ENCODE data around the gene ADD3.
A peak's percentile ranks its signal among the peaks of the same experiment; 100 is the strongest.

Gene ADD3, protein sequence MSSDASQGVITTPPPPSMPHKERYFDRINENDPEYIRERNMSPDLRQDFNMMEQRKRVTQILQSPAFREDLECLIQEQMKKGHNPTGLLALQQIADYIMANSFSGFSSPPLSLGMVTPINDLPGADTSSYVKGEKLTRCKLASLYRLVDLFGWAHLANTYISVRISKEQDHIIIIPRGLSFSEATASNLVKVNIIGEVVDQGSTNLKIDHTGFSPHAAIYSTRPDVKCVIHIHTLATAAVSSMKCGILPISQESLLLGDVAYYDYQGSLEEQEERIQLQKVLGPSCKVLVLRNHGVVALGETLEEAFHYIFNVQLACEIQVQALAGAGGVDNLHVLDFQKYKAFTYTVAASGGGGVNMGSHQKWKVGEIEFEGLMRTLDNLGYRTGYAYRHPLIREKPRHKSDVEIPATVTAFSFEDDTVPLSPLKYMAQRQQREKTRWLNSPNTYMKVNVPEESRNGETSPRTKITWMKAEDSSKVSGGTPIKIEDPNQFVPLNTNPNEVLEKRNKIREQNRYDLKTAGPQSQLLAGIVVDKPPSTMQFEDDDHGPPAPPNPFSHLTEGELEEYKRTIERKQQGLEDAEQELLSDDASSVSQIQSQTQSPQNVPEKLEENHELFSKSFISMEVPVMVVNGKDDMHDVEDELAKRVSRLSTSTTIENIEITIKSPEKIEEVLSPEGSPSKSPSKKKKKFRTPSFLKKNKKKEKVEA

DNA sequence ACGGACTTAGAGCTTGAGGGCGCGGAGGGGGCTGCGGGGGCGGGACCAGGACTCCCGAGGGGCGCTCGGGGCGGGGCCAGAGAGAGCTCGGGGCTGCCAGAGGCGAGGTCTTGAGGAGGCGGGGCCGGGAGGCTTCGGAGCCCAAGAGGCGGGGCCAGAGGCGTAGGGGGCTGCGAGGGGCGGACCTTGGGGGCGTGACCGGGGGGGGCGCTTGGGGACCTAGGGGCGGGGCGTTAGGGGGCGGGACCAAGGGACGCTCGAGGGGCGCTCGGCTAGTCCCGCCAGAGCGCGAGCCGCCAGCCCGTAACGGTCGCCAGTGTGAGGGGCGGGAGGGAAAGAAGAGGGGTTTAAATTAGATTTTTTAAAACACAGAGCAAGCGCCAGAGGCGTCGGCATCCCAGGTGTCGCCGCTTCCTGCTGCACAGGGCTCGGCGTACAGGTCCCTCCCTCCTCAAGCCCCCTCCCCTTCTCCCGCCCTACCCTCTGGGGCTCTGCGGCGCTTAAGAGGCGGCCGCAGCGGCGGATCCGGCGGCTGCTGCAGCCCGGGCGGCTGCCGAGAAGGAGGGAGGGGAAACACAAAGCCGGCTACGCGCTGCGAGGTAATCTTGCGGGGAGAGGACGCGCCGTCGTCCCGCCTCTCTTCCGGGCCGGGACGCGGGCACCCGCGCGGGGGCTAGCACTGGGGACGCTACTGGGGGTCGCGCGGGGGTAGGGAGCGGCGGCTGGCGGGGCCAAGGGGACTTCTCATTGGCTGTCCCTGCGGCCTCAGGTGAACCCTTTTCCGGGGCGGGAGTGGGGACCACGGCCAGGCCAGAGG, at the start of gene ADD3:
ADD3 (plus strand) TSS at position 284 of the 817 bp plus-strand sequence. CDS start 92,670 bp downstream, outside the sequence.
- DNase-seq, result peak; percentile 12

DNA sequence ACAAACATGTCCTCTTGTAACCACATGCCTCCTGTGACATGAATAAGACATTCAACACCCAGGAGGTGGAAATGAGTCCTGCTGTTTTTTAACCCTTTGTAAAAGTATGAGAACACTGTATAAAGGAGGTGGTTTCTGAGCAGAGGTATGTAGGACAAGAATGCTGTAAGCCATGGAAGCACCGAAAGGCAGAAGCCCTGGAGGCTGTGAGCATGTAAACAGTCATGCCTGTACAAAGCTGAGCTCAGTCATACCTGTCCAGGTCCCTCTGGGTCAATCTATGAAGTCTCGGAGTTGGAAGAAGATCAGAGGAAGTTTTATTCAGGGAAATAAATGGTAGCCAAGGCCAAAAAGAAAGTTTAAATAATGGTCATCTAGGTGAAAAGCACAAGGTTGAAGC, 49.7 kb upstream of the ADD3 start:
- DNase-seq, result no peak

DNA sequence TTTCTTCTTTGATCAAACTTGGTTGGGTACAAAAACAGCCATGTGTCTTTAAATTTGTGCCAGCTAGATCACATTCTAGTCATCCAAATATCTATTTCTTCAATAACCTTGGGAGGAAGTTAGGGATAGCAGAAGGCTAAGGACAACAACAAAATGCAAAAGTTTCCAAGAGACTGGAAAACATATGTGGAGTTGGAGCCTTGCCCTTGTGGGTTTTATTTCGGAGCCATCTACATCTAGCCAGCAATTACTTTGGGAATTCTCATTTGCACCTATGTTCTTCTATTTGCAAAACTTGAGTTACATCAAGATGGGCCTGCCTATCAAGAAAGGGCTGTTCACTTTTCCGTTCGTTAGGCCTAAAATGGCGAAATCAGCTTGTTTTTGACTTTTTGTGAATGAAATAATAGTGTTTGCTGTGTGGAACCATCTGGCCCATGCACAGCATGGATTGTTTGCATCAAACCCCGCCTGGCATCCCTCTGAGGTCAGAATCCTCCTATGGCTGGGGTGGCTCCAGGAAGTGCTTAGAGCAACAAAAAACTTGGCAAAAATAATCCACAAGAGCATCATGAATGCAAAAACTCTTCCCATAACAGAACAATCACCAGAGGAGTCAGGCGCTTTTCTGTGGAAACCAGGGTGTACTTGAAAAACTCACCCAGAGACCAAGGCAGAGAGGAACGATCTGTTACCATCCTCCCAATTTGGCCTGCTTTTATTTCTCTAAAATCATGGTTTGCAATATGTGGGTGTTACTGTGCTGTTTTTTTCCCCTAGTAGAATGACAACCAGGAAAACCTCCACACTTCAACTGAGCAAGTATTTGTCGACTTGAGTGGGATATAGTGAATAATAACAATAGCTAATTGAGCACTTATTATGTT, 48.3 kb upstream of the ADD3 start:
- DNase-seq, result no peak

DNA sequence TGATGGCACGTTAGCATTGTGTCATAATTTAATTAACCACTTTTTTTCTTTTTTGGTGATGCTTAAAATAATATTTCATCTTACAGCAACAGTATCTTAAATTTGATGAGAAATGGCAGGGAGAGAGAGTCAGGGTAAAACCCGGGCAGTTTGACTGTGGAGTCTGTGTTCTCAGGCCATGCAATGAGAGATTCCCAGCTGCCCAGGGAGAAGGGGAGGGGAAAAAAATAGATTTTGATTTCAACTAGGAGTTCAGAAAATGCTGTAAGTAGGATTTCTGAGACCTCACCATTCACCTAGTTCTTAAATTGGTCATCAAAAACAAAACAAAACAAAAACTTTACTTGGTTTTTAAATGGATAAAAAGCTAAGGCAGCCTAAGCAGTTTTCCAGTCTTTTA, 47.1 kb upstream of the ADD3 start:
- no peak for DNase-seq

DNA sequence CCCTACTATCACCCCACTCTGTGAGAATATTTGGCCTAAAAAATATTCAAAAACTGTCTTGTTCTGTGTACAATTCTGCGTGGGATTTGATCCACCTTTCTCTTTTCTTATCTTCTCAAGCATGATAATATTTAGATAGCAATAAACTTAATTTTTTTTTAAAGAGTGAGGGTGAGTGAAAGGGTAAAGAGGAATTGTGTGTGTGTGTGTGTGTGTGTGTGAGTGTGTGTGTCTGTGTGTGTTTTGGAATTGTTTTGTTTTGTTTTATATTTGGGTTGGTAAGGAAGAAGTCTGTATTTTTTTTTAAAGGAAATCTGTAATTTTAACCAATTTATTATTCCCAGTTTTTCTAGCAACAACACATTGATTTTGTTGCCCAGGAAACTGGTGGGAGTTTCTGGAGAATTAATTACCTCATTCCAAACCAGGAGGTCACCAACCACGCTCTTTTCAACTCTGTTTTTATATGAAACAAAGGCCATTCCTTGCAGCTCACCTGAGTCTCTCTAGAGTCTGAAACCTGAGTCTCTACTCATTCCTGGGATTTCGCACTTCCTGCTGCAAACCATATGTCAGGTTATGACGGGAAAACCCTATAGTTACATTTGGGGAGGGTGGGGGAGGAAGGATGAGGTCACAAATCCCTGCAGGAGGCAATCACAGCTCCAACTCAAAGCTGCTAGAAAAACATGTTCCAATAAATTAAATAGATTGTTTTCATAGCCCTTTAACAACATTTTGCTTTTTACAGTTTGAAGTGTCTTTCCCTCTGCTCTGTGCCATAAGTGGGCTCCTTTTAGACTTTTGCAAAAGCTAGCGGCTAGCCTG, 46.4 kb upstream of the ADD3 start:
- DNase-seq, result no peak

DNA sequence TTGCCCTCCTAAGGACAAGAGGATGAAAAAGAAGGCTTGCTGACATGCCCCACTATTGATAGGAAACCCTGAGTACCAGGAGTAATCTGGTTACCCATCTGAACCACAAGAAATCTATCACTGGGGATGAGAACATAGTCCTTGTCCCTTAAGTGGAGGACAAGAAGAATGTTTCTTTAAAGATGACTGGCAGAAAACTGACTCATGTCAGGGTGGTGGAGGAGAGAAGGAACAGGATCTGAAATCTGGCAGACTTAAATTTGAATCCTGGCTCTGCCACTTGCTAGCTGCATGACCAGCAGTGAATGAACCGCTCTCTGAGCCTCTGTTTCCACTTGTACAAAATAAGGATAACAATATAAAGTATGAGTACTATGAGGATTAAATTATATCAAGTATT, 45.5 kb upstream of the ADD3 start:
- DNase-seq, result no peak

DNA sequence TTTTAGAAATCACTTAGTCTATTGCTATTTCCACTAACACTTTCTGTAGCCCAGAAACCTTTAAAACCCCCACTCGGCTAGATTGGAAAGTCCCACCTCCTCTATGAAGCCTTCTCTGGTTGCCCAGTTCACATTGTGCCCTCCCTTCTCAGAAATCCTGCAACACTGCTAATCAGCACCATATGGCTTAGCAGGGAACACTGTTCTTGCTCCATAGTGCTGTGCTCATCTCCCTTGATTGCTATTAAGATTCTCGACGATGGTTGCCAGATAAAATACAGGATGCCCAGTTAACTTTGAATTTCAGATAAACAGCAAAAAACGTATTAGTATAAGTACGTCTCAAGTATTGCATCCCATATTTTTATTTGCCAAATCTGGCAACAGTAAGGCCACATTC, 44.3 kb upstream of the ADD3 start:
- no peak for DNase-seq

DNA sequence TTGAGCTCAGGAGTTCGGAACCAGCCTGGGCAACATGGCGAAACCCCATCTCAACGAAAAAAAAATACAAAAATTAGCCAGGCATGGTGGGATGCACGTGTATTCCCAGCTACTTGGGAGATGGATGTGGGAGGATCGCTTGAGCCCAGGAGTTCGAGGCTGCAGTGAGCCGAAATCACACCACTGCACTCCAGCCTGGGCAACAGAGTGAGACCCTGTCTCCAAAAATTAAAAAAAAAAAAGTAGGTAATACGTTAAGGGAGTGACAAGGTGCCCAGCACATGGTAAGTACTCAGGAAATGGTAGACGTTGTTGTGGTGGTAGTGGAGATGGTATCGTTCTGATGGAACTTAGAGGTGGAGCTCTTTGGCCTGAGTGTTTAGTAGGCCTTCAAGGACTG, 43.5 kb upstream of the ADD3 start:
- no peak for DNase-seq

DNA sequence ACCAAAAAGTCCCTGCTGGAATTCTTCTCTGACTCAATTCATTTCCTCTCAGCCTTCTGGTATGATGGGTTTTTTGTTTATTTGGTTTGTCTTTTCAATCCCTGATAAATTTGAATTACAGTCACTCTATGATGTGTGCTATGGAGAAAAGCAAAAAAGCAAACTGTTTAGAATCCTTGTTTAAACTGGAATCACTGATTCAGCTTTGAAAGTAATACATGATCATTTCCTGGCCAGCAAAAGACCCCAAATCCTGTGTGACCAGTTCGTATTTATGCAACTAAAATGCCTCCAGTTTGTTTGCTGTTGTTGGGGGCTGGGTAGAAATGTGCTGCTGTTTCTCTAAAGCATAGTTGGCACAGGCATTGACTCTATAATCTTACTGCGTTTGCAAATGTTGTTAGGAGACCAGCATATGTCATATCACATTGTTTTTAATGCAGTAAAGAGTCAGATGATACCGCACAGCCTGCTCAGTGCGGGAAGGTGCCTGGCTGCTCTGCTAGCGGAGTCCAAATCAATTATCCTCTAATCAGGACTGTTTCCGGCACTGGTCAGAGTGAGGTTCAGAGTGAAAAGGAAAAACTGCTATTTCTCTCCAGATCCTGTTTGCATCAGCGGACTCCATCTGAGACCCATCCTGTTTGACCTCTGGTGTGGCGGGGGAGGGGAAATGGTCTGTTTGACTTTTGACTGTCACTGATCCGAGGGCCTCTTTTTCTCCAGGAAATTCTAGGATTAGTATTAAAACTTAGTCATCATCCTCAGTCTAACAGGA, 40.6 kb upstream of the ADD3 start:
- no peak for DNase-seq

DNA sequence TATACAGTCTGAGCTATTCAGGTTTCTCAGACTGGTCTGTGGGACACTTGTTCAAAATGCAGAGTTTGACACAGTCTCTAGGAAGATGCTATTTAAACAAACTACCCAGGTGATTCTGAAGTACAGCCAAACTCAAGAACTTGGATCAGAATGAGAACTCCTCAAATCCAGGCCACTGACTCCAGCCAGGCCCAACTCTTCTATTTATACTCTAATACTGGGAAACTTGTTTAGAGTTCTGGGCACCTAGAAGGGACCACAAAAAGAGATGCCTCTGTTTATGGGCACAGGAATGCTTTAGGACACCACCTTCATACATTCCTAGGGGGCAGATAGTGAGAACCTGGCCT, 40.1 kb upstream of the ADD3 start:
- DNase-seq, result no peak

DNA sequence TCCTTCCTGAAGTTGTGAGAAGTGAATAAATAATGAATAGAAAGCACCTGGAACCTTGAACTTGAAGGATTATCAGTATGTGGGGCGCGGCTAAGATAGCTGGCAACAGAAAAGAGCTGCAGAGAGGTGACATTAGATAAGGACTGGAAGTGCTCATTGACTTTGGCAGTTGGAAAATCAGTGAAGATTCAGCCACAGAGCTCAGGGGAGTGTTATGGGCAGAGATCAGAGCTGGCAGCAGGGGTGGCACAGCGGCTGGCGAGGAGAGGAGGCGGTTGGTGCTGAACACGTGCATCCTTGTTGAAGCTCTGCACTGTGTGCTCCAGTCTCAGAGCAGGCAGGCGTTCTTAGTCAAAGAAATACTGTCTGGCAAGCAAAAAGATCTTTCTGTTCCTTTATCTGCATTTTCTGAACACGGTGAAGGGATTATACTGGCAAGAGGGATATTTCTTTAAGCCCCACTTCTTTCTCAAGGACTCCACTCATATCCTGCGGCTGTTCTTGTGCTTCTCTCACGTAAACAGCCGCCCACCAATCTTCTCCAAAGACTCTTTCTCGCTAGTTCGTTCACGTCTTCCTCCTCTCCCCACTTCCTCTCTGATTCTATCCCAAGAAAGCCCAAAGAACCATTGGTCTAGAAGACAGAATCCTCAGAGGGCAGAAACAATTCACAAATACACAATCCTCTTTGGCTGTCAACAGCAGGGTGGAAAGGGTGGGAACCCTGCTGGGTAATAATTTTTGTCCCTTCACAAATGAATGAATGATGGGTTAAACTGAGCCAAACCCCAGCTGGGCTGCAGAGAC, 38.6 kb upstream of the ADD3 start:
- no peak for DNase-seq

DNA sequence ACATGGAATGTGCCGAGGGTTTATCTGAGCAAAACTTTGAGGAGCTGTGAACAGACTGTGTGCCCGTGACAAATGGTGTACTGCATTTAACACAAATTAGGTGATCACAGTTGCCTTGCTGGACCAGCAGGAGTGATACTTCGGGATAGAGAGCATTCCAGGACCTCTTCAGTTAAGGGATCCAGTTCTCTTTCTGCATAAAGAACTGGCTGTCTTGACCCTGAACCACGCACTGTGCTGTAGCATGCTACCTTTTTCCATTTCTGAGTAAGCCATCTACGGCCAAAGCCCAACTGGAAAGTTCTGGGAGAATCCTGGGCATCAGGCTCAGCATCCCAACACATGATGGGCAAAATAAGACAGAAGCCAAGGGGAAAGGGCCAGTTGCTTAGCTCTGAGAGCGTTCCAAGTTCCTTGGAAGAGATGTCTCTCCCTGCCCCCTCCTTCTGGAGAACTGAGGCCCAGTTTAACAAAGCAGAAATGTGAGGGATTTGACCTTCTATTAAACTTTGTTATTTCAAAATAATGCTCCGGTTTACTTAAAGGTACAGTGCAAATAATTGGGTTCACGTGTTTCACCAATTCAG, 37.9 kb upstream of the ADD3 start:
- DNase-seq, result no peak

DNA sequence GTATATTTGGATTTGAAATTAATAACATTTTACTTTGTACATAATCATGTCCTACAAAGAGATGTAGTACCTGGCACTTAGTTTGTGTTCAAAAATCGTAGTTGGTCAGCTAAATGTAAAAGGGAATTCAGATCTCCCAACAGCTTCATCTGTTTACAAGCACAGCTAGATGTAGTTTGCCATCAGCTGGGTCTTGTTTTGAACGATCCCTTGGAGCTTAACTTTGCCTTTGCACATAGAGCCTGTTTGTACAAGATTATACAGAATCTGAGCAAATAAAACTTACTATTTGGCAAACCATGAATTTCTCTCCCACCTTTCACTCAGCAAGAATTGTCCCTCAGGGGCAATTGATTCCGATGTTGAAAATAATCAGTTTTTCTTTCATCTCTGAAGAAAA, 36.1 kb upstream of the ADD3 start:
- no peak for DNase-seq

DNA sequence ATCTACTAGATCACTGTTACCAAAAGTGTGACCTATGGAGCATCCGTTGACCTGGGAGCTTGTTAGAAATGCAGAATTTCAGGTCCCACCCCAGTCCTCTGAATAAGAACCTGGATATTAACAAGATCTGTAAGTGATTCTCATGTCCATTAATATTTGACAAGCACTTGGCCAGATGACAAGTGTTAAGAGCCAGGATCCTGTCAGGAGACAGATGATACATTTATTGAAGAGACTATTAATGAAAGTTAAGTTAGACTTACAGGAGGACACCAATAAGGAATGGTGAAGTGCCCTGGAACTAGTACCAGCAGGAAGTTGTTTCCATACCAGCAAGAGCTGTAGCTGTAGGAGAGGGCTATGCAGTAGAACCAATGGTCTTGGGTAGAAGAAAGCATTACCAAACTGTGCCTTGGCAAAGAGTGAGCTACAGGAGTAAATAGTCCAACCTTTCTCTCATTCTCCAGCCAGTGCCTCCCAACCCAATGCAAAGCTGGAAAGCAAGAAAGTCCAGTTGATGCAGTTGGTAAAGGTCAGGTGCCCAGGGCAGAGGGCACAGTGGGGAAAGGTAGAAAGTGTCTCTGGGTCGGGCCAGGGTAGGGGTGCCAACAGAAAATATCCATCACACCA, 35.3 kb upstream of the ADD3 start:
- no peak for DNase-seq

DNA sequence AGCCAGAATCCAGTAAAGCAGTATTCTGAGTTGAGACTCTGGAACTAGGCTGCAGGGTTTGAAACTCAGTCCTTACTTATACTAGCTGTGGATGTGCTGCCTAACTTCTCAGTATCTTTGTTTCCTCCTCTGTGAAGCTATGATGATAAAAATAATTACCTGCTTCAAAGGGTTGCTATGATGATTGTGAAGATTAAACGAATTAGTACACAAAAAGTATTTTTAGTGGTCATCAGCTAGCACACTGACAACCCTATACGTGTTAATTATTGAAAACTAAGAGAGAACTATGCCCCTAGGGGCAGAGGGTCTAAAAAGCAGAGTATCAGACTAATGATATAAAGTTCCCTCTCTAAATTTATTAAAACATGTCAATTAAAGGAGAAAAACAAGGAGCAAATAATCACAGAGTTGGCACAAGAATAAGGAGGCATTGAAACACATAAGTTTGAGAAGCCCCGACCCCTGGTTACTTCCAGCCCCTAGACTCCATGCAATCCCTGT, 34.4 kb upstream of the ADD3 start:
- DNase-seq, result no peak

DNA sequence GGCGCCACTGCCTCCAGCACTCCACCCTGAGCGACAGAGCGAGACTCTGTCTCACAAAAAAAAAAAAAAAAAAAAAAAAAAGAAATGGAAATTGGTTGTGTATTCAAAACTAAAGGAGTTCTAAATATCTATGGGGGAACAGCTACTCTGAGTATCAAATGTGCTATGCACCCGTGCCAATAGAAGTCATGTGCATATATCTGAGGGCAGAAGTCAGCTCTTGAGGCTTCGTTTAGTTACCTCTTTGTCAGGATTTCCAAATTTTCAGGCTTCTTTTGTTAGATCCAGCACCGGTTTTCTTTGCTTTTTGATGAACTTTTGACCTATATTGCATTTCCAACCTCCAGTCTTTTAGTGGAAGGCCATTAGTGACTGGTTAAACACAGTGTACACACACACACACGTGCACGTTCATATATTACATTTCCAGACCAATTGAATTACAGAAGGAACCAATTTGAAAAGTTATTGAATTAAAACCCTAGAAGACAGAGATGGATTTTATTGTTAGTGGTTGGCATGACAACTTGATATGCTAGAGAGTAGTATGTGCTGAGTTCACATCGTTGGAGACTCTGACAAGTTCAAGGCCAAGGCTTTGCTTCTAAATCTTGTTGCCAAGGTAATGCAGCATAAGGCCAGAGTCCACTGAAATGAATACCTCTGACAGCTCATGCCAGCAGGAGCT, 33.1 kb upstream of the ADD3 start:
- DNase-seq, result no peak

DNA sequence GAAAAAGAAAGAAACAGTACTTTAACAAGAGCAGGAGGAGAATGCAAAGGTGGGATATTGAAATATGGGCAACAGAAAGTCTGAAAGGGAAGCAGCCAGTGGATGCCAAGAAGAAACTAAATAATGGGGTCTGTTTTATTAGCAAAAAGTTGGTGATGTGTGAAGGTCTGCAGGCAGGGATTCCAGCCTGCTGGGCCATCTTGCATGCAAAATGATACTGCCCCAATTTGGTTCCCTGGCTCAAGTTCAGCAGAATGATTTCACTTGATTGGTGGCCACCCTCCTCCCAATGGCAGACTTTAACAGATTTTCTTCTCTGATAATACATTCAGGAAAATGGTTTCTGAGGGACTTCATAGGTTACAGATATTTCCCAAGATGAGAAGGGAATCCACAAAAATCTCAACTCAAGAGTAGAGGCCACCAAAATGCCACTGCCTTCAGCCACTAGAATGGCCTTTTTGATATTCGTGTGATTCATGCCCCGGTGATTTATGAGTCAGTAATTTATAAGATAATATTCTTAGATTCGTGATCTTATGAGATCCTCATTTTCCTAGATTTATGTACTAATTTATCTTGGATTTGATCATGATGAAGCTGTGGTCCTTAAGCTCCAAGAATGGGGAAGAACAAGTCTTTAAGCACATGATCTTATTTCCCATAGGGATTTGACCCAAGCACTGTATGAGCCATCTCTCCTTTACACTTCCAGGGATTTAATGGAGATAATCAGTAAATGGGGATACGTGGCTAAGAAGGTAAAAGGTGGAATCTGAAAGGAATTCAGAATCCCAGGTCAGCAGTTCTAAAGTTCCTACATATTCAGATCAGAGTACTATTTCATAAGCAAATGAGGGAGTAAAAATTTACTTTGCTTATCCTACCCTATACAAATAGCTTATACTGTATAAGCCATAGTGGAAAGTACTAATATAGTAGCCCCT, 32.3 kb upstream of the ADD3 start:
- DNase-seq, result no peak

Data from NCI-H2107 (cell line).